ENCODE results near the gene GRSF1. TPM values are rescaled to one million over a fixed set of nuclear protein-coding genes. Genes with fewer than 3 reads are reported as not detected.

The GRSF1 gene
- total and polyA plus RNA-seq, 2 donors (not counting 1 experiment from before 2014, with no cell fraction given) = 23.7 to 43.2 TPM

DNA sequence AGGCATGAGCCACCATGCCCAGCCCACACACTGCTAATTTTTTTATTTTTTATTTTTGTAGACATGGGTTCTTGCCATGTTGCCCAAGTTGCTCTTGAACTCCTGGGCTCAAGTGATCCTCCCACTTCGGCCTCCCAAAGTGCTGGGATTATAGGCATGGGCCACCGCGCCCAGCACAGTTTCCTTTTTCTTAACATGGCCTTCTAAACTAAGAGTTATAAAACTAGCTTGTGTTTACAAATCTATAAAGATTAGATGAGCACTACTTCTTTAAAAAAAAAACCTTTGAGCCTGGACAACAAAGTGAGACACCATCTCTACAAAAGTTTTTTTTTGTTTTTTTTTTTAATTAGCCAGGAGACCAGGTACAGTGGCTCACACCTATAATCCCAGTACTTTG, 10.7 kb downstream of the GRSF1 start:
- H3K9me3 Mint-ChIP-seq (ENCODE audit: insufficient read depth) = no peaks in the 10 kb centered on the region
- Histone ChIP-seq H3K36me3 (replicated peaks in 1 of 2; ENCODE audit: control extremely low read depth in 1 of 2, control insufficient read depth in 1 of 2, extremely low read depth in 1 of 2, insufficient read depth in 2 of 2, low read length in 1 of 2) (peaks cover 11 to 74% of the 10 kb centered on the region in 2 experiments), H4K20me1 (ENCODE audit: control insufficient read depth, insufficient read depth, low read length, poor library complexity, severe bottlenecking) (peaks cover 7% of the 10 kb centered on the region), H3K9ac (ENCODE audit: low read length) (no peak overlapping the region), H2AFZ (ENCODE audit: insufficient read depth, low read depth, low read length, poor library complexity, severe bottlenecking) (no peak overlapping the region), H3K27ac (ENCODE audit: low read length in 2 of 2) (no peak overlapping the region), H3K9me3 (ENCODE audit: control extremely low read depth in 1 of 3, control insufficient read depth in 2 of 3, insufficient read depth in 1 of 3, low read length in 2 of 3) (no peaks in the 10 kb centered on the region), H3K79me2 (ENCODE audit: control insufficient read depth, insufficient read depth, low read length) (peaks cover 18% of the 10 kb centered on the region), H3K27me3 (replicated peaks in 1 of 4; ENCODE audit: control extremely low read depth in 1 of 4, control insufficient read depth in 3 of 4, insufficient read depth in 4 of 4, low read length in 3 of 4) (no peaks in the 10 kb centered on the region), H3K4me1 (ENCODE audit: control insufficient read depth in 2 of 2, insufficient read depth in 2 of 2, low read length in 2 of 2) (no peaks in the 10 kb centered on the region), H3K4me3 (ENCODE audit: control extremely low read depth in 1 of 5, extremely low read depth in 1 of 5, insufficient read depth in 1 of 5, low read depth in 2 of 5, low read length in 4 of 5) (no peak overlapping the region), H3K4me2 (replicated peaks; ENCODE audit: low read depth, low read length, poor library complexity, severe bottlenecking) (no peak overlapping the region)
- no peaks in the 10 kb centered on the region for H3K4me1 Mint-ChIP-seq
- no peak overlapping the region for H3K4me3 Mint-ChIP-seq
- no peaks in the 10 kb centered on the region for H3K27me3 Mint-ChIP-seq
- ChIA-PET CTCF (interaction anchor here (1.1 kb wide), 1 partner anchor 181 kb away, joined by 4 read pairs; no protein-coding TSS in a partner anchor), POLR2A (no interaction called here)
- no peak for ATAC-seq (ENCODE audit: low read depth)
- DNase-seq = no peak
- TF ChIP-seq EZH2 (IDR thresholded peaks at IDR 0.05; ENCODE audit: borderline replicate concordance, insufficient read depth, low read depth, low read length, poor library complexity, severe bottlenecking) = no peak
- TF ChIP-seq, protein P1, sequence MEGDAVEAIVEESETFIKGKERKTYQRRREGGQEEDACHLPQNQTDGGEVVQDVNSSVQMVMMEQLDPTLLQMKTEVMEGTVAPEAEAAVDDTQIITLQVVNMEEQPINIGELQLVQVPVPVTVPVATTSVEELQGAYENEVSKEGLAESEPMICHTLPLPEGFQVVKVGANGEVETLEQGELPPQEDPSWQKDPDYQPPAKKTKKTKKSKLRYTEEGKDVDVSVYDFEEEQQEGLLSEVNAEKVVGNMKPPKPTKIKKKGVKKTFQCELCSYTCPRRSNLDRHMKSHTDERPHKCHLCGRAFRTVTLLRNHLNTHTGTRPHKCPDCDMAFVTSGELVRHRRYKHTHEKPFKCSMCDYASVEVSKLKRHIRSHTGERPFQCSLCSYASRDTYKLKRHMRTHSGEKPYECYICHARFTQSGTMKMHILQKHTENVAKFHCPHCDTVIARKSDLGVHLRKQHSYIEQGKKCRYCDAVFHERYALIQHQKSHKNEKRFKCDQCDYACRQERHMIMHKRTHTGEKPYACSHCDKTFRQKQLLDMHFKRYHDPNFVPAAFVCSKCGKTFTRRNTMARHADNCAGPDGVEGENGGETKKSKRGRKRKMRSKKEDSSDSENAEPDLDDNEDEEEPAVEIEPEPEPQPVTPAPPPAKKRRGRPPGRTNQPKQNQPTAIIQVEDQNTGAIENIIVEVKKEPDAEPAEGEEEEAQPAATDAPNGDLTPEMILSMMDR (IDR thresholded peaks at IDR 0.05) = no peak
- 100% methylated on average over 1 of the region's 3 CpGs for WGBS (ENCODE audit: insufficient coverage)
- no peak overlapping the region for H3K27ac Mint-ChIP-seq
- intact Hi-C loops (cut with micrococcal nuclease) = no loop called here

- Histone ChIP-seq H3K4me3 (ENCODE audit: control extremely low read depth in 1 of 5, extremely low read depth in 1 of 5, insufficient read depth in 1 of 5, low read depth in 2 of 5, low read length in 4 of 5) (no peak overlapping the region), H3K36me3 (replicated peaks in 1 of 2; ENCODE audit: control extremely low read depth in 1 of 2, control insufficient read depth in 1 of 2, extremely low read depth in 1 of 2, insufficient read depth in 2 of 2, low read length in 1 of 2) (peaks cover 0 to 37% of the 10 kb centered on the region in 2 experiments), H3K27ac (ENCODE audit: low read length in 2 of 2) (no peak overlapping the region), H3K4me2 (replicated peaks; ENCODE audit: low read depth, low read length, poor library complexity, severe bottlenecking) (no peak overlapping the region), H3K9ac (ENCODE audit: low read length) (no peak overlapping the region), H3K9me3 (ENCODE audit: control extremely low read depth in 1 of 3, control insufficient read depth in 2 of 3, insufficient read depth in 1 of 3, low read length in 2 of 3) (no peaks in the 10 kb centered on the region), H2AFZ (ENCODE audit: insufficient read depth, low read depth, low read length, poor library complexity, severe bottlenecking) (no peak overlapping the region), H3K27me3 (replicated peaks in 1 of 4; ENCODE audit: control extremely low read depth in 1 of 4, control insufficient read depth in 3 of 4, insufficient read depth in 4 of 4, low read length in 3 of 4) (no peaks in the 10 kb centered on the region), H3K4me1 (ENCODE audit: control insufficient read depth in 2 of 2, insufficient read depth in 2 of 2, low read length in 2 of 2) (peaks cover 3 to 8% of the 10 kb centered on the region in 2 donors), H3K79me2 (ENCODE audit: control insufficient read depth, insufficient read depth, low read length) (no peaks in the 10 kb centered on the region), H4K20me1 (ENCODE audit: control insufficient read depth, insufficient read depth, low read length, poor library complexity, severe bottlenecking) (no peaks in the 10 kb centered on the region)
- POLR2A ChIA-PET = no interaction called here
- no peak overlapping the region for H3K27ac Mint-ChIP-seq
- intact Hi-C loops (cut with micrococcal nuclease) = no loop called here
- ATAC-seq (ENCODE audit: low read depth) (no peak), DNase-seq (no peak)
- TF ChIP-seq, protein P1 (IDR thresholded peaks at IDR 0.05) = no peak
- TF ChIP-seq EZH2 (IDR thresholded peaks at IDR 0.05; ENCODE audit: borderline replicate concordance, insufficient read depth, low read depth, low read length, poor library complexity, severe bottlenecking) = no peak
- no peaks in the 10 kb centered on the region for H3K27me3 Mint-ChIP-seq
- no peak overlapping the region for H3K4me3 Mint-ChIP-seq
- no peaks in the 10 kb centered on the region for H3K9me3 Mint-ChIP-seq (ENCODE audit: insufficient read depth)
- 83% methylated on average over 2 of the region's 3 CpGs for WGBS (ENCODE audit: insufficient coverage)
- CTCF ChIA-PET = interaction anchor here (1.4 to 2.0 kb wide), 3 partner anchors 83 to 167 kb away, joined by 3 to 5 read pairs (median 4); partner anchors contain the start of gene MOB1B
- peaks cover 17% of the 10 kb centered on the region for H3K4me1 Mint-ChIP-seq
Measured at GRCh38 chr4:70818921-70819320, 20.8 kb downstream of the GRSF1 start.

Measured in B cell (primary cell).